Breast epithelium (tissue), 3 donors: ENCODE data around the gene C11orf24.

Experiments
- POLR2AphosphoS5 ChIP-seq, 3 donors: sonication (generic); formaldehyde crosslinking; IDR thresholded peaks; one replicate each; pipeline ENCODE4 v1.6.1; 2017; ENCODE audit warnings: antibody characterized with exemption in 3 of 3
- TF ChIP-seq, protein P1 (sequence below), 3 donors: fragments of 450-650 bp; IDR thresholded peaks; one replicate each; pipeline ENCODE4 v1.5.1; 2016 to 2017; ENCODE audit warnings: antibody characterized with exemption in 3 of 3, mild to moderate bottlenecking in 3 of 3, moderate library complexity in 3 of 3

DNA sequence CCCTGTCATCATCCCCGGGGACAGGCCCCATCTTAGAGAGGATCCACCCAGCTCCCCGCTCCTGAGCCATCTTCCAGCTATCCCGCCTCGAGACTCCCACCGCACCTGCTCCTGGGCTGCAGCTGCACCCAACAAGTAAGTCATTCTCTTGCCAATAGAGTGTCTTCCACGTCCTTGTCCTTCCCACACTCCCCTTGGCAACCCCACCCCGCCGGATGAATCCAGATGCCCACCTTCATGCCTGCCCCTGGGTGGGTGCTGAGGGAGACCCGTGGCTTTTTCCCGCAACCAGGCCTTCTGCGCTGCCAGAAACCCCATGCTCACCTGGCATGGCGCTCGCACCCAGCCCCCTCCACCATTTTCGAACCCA, 11.1 kb upstream of the C11orf24 start:
- TF ChIP-seq, protein P1, sequence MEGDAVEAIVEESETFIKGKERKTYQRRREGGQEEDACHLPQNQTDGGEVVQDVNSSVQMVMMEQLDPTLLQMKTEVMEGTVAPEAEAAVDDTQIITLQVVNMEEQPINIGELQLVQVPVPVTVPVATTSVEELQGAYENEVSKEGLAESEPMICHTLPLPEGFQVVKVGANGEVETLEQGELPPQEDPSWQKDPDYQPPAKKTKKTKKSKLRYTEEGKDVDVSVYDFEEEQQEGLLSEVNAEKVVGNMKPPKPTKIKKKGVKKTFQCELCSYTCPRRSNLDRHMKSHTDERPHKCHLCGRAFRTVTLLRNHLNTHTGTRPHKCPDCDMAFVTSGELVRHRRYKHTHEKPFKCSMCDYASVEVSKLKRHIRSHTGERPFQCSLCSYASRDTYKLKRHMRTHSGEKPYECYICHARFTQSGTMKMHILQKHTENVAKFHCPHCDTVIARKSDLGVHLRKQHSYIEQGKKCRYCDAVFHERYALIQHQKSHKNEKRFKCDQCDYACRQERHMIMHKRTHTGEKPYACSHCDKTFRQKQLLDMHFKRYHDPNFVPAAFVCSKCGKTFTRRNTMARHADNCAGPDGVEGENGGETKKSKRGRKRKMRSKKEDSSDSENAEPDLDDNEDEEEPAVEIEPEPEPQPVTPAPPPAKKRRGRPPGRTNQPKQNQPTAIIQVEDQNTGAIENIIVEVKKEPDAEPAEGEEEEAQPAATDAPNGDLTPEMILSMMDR (IDR thresholded peaks at IDR 0.05), result no peak
- TF ChIP-seq POLR2AphosphoS5 (IDR thresholded peaks at IDR 0.05), result no peak
